HCT116 (cell line): ENCODE results near the gene GPRC5C. TPM values are rescaled to one million over a fixed set of nuclear protein-coding genes. Genes with fewer than 3 reads are reported as not detected.

Experiments used
- ATAC-seq: fragments of 200-7000 bp; cut with Tn5 transposase; 2 replicates; pipeline ENCODE4 v1.9.1; 2020; ENCODE audit warnings: mild to moderate bottlenecking, moderate library complexity
- BruUV-seq: library from RNA; stranded (reverse); fragments of 400-500 nt; replicated peaks from 2 replicates; lab custom pipeline; 2021; lab: Mats Ljungman, UMichigan
- CTCF ChIA-PET: fragments of 300-600 bp; sonication (Branson Sonifier 250); formaldehyde crosslinking; loops from one replicate; lab custom pipeline; 2021; ENCODE audit warnings: antibody characterized with exemption; lab: Charles Lee
- POLR2A ChIA-PET: fragments of 300-600, 350-600 bp; sonication (Branson Sonifier 250); formaldehyde crosslinking; loops from one replicate; lab custom pipeline; 2021; ENCODE audit warnings: antibody characterized with exemption; lab: Charles Lee
- RAD21 ChIA-PET, 2 experiments: fragments of 300-600 bp; sonication (Branson Sonifier 250); formaldehyde crosslinking; loops; one replicate each; lab custom pipeline; 2023; ENCODE audit warnings: low total read pairs in 2 of 2; ENCODE audit not compliant: uncharacterized antibody in 2 of 2, unreplicated experiment in 2 of 2, low non-redundant PET in 1 of 2; lab: Charles Lee
- DNase-seq: peaks from one replicate; pipeline ENCODE4 v3.0.0-alpha.2; 2010; ENCODE audit warnings: low read depth, low spot score
- H2AFZ ChIP-seq: fragments of 200-600 bp; shearing (Covaris generic), sonication (generic); 2 replicates; pipeline ENCODE4 v1.6.1; 2017; ENCODE audit warnings: low read depth, mixed run types, mixed read lengths, antibody characterized with exemption, low read length; ENCODE audit not compliant: poor library complexity, severe bottlenecking
- H3K27ac ChIP-seq: 2 replicates; pipeline ENCODE4 v1.5.1; 2012; ENCODE audit warnings: low read depth, low read length
- H3K27me3 ChIP-seq: fragments of 200-600 bp; sonication (generic); 2 replicates; pipeline ENCODE4 v1.6.1; 2016; ENCODE audit warnings: mixed run types, low read length, mixed read lengths; ENCODE audit not compliant: insufficient read depth
- H3K36me3 ChIP-seq, 2 experiments: fragments of 200-500 bp in 1 of 2; fragments of 200-600 bp in 1 of 2; sonication (Bioruptor generic) in 1 of 2; sonication (generic) in 1 of 2; 2 replicates each; pipeline versions ENCODE4 v1.5.1 to v1.6.1; 2014 to 2016; ENCODE audit warnings: low read length in 2 of 2, inconsistent platforms in 1 of 2, mixed read lengths in 1 of 2, mixed run types in 1 of 2; ENCODE audit not compliant: insufficient read depth in 2 of 2, control insufficient read depth in 1 of 2
- H3K4me1 ChIP-seq, 2 experiments: fragments of 200-600 bp in 1 of 2; sonication (generic) in 1 of 2; 2 replicates each; pipeline versions ENCODE4 v1.5.1 to v1.6.1; 2012 to 2017; ENCODE audit warnings: low read length in 2 of 2, inconsistent platforms in 1 of 2, mild to moderate bottlenecking in 1 of 2, mixed read lengths in 1 of 2, mixed run types in 1 of 2, moderate library complexity in 1 of 2; ENCODE audit not compliant: insufficient read depth in 2 of 2, control insufficient read depth in 1 of 2
- H3K4me2 ChIP-seq: fragments of 200-600 bp; sonication (generic); 2 replicates; pipeline ENCODE4 v1.6.1; 2017; ENCODE audit warnings: mixed run types, low read length, mixed read lengths
- H3K4me3 ChIP-seq, 2 experiments: fragments of 200-600 bp in 1 of 2; sonication (generic) in 1 of 2; replicated peaks in 1 of 2; 2 replicates each; pipeline ENCODE4 v1.5.1; 2011 to 2016; ENCODE audit warnings: low read length in 2 of 2, control low read depth in 1 of 2, low read depth in 1 of 2, mild to moderate bottlenecking in 1 of 2, mixed read lengths in 1 of 2, mixed run types in 1 of 2
- H3K79me2 ChIP-seq: fragments of 200-600 bp; sonication (generic); 2 replicates; pipeline ENCODE4 v1.6.1; 2017; ENCODE audit warnings: mild to moderate bottlenecking, mixed run types, low read length, moderate library complexity, mixed read lengths; ENCODE audit not compliant: insufficient read depth
- H3K9ac ChIP-seq: fragments of 200-600 bp; sonication (generic); 2 replicates; pipeline ENCODE4 v1.6.1; 2016; ENCODE audit warnings: low read length, mixed read lengths
- H3K9me2 ChIP-seq: fragments of 200-600 bp; sonication (generic), shearing (Covaris generic); 2 replicates; pipeline ENCODE4 v1.6.1; 2017; ENCODE audit warnings: mixed run types, mild to moderate bottlenecking, moderate library complexity; ENCODE audit not compliant: insufficient read depth
- H3K9me3 ChIP-seq, 2 experiments: fragments of 200-500 bp in 1 of 2; fragments of 200-600 bp in 1 of 2; sonication (Bioruptor generic) in 1 of 2; sonication (generic) in 1 of 2; 2 replicates each; pipeline ENCODE4 v1.6.1; 2014 to 2017; ENCODE audit warnings: low read length in 2 of 2, mixed read lengths in 2 of 2, inconsistent platforms in 1 of 2, low read depth in 1 of 2, mild to moderate bottlenecking in 1 of 2, mixed run types in 1 of 2, moderate library complexity in 1 of 2; ENCODE audit not compliant: control insufficient read depth in 1 of 2, insufficient read depth in 1 of 2
- H4K20me1 ChIP-seq: fragments of 200-600 bp; sonication (generic), shearing (Covaris generic); 2 replicates; pipeline ENCODE4 v1.6.1; 2017; ENCODE audit warnings: mixed run types, mild to moderate bottlenecking, moderate library complexity; ENCODE audit not compliant: insufficient read depth
- CEBPB ChIP-seq: IDR thresholded peaks from 2 replicates; pipeline ENCODE4 v1.6.1; 2012; ENCODE audit warnings: low read depth
- EZH2 ChIP-seq: fragments of 200-600 bp; sonication (generic); IDR thresholded peaks from 2 replicates; pipeline ENCODE4 v1.6.1; 2017; ENCODE audit warnings: antibody characterized with exemption, mixed run types
- EZH2phosphoT487 ChIP-seq: fragments of 200-600 bp; IDR thresholded peaks from 2 replicates; pipeline ENCODE4 v1.6.1; 2018; ENCODE audit warnings: antibody characterized with exemption, borderline replicate concordance
- POLR2A ChIP-seq: IDR thresholded peaks from 2 replicates; pipeline ENCODE4 v1.7.0; 2011; ENCODE audit warnings: borderline replicate concordance; ENCODE audit not compliant: insufficient read depth, insufficient read length; ENCODE audit errors: extremely low read depth
- POLR2AphosphoS5 ChIP-seq: IDR thresholded peaks from 2 replicates; pipeline ENCODE4 v1.6.1; 2011; ENCODE audit warnings: mild to moderate bottlenecking, low read depth, low read length, moderate library complexity
- SRF ChIP-seq: IDR thresholded peaks from 2 replicates; pipeline ENCODE4 v1.6.1; 2012; ENCODE audit warnings: low read depth
- TCF7L2 ChIP-seq: IDR thresholded peaks from 2 replicates; pipeline ENCODE4 v1.7.0; 2011; ENCODE audit warnings: borderline replicate concordance, inconsistent platforms; ENCODE audit not compliant: insufficient read depth, insufficient read length; ENCODE audit errors: extremely low read depth
- YY1 ChIP-seq: IDR thresholded peaks from 2 replicates; pipeline ENCODE4 v1.6.1; 2011; ENCODE audit warnings: low read length, low read depth, moderate library complexity, mild to moderate bottlenecking; ENCODE audit not compliant: insufficient replicate concordance; ENCODE audit errors: extremely low read depth
- ZFX ChIP-seq: fragments of 450-650 bp; IDR thresholded peaks from 2 replicates; pipeline ENCODE4 v1.6.1; 2017
- ZNF274 ChIP-seq: fragments of 200-500 bp; sonication (Bioruptor generic); IDR thresholded peaks from 2 replicates; pipeline ENCODE4 v1.6.1; 2014; ENCODE audit warnings: mild to moderate bottlenecking, low read depth, low read length, inconsistent platforms
- intact Hi-C: fragments of 100-400 bp; cut with micrococcal nuclease; formaldehyde crosslinking; loops from 2 replicates; pipeline ENCODE4 v1.10.0; 2022
- total RNA-seq: library from RNA; stranded (reverse); gene quantifications from one replicate; pipeline ENCODE4 v1.2.1, GENCODE V29; 2021; ENCODE audit not compliant: unreplicated experiment
- TF ChIP-seq, protein P1 (sequence below): IDR thresholded peaks from 2 replicates; pipeline ENCODE4 v1.6.1; 2012; ENCODE audit warnings: low read depth
- TF ChIP-seq, protein P2 (sequence below): IDR thresholded peaks from 2 replicates; pipeline ENCODE4 v1.6.1; 2012

Gene GPRC5C
- total RNA-seq, 1 experiment from 2014 or later: 54.4 TPM

DNA sequence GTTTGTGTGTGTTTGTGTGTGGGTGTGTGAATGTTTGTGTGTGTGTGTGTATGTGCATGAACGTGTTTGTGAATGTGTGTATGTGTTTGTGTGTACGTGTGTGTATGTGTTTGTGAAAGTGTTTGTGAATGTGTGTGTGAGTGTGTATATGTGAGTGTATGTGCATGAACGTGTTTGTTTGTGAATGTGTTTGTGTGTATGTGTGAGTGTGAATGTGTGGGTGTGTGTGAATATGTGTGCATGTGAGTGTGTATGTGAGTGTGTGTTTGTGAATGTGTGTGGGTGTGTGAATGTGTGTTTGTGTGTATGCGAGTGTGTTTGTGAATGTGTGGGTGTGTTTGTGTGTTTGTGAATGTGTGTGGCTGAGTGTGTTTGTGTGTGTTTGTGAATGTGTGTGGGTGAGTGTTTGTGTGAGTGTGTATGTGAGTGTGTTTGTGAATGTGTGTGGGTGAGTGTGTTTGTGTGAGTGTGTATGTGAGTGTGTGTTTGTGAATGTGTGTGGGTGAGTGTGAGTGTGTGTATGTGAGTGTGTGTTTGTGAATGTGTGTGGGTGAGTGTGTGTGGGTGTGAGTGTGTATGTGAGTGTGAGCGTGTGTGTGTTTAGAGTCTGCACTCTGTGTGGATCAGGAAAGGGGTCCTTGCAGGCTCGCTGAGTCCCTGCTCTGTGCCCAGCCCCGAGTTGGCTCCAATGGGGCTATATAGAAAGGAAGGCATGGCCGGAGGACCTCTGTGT lies 33.7 kb downstream of the GPRC5C start:
- Histone ChIP-seq H3K27ac (no peak overlapping the region), H3K9me2 (no peaks in the 10 kb centered on the region), H3K79me2 (no peaks in the 10 kb centered on the region), H3K27me3 (no peaks in the 10 kb centered on the region), H3K9me3 (no peaks in the 10 kb centered on the region), H3K4me2 (no peak overlapping the region), H3K4me3 (no peak overlapping the region), H3K4me1 (peaks cover 0 to 6% of the 10 kb centered on the region in 2 experiments; a peak in 1 of 4 replicates), H3K9ac (no peak overlapping the region), H2AFZ (no peak overlapping the region), H4K20me1 (no peaks in the 10 kb centered on the region), H3K36me3 (no peaks in the 10 kb centered on the region)
- CTCF ChIA-PET: no interaction called here
- BruUV-seq: no TSS peak
- no peak for ATAC-seq
- POLR2A ChIA-PET: no interaction called here
- TF ChIP-seq SRF (no peak), EZH2 (no peak), EZH2phosphoT487 (no peak), YY1 (no peak), ZNF274 (no peak), POLR2A (no peak), ZFX (no peak), TCF7L2 (no peak), POLR2AphosphoS5 (no peak), CEBPB (no peak)
- TF ChIP-seq, protein P1, sequence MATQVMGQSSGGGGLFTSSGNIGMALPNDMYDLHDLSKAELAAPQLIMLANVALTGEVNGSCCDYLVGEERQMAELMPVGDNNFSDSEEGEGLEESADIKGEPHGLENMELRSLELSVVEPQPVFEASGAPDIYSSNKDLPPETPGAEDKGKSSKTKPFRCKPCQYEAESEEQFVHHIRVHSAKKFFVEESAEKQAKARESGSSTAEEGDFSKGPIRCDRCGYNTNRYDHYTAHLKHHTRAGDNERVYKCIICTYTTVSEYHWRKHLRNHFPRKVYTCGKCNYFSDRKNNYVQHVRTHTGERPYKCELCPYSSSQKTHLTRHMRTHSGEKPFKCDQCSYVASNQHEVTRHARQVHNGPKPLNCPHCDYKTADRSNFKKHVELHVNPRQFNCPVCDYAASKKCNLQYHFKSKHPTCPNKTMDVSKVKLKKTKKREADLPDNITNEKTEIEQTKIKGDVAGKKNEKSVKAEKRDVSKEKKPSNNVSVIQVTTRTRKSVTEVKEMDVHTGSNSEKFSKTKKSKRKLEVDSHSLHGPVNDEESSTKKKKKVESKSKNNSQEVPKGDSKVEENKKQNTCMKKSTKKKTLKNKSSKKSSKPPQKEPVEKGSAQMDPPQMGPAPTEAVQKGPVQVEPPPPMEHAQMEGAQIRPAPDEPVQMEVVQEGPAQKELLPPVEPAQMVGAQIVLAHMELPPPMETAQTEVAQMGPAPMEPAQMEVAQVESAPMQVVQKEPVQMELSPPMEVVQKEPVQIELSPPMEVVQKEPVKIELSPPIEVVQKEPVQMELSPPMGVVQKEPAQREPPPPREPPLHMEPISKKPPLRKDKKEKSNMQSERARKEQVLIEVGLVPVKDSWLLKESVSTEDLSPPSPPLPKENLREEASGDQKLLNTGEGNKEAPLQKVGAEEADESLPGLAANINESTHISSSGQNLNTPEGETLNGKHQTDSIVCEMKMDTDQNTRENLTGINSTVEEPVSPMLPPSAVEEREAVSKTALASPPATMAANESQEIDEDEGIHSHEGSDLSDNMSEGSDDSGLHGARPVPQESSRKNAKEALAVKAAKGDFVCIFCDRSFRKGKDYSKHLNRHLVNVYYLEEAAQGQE: no peak
- TF ChIP-seq, protein P2, sequence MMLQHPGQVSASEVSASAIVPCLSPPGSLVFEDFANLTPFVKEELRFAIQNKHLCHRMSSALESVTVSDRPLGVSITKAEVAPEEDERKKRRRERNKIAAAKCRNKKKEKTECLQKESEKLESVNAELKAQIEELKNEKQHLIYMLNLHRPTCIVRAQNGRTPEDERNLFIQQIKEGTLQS: no peak
- TF ChIP-seq, all 23 proteins: peak for 0
- no peak for DNase-seq
- RAD21 ChIA-PET: no interaction called here
- intact Hi-C loops: no loop called here
